Left ventricle myocardium inferior (tissue), 1 donor: ENCODE results near the gene NFIB. TPM values are rescaled to one million over a fixed set of nuclear protein-coding genes. Genes with fewer than 3 reads are reported as not detected.

ENCODE experiments used
- DNase-seq: peaks from one replicate; pipeline ENCODE4 v3.0.0-alpha.2; 2020
- H3K27ac ChIP-seq: fragments of 200-600 bp; replicated peaks from 2 replicates; pipeline ENCODE4 v1.8.0; 2021
- H3K27me3 ChIP-seq: fragments of 200-600 bp; 2 replicates; pipeline ENCODE4 v1.8.0; 2021; ENCODE audit warnings: low read depth
- H3K36me3 ChIP-seq: fragments of 200-600 bp; 2 replicates; pipeline ENCODE4 v1.8.0; 2021
- H3K4me1 ChIP-seq: fragments of 200-600 bp; 2 replicates; pipeline ENCODE4 v1.8.0; 2021
- H3K4me3 ChIP-seq: fragments of 200-600 bp; 2 replicates; pipeline ENCODE4 v1.8.0; 2021; ENCODE audit warnings: mild to moderate bottlenecking, moderate library complexity
- H3K9me3 ChIP-seq: fragments of 200-600 bp; replicated peaks from 2 replicates; pipeline ENCODE4 v1.8.0; 2021
- CTCF ChIP-seq: fragments of 200-600 bp; IDR thresholded peaks from 2 replicates; pipeline ENCODE4 v1.8.0; 2021; ENCODE audit warnings: antibody characterized with exemption, mild to moderate bottlenecking, borderline replicate concordance
- intact Hi-C: fragments of 100-400 bp; cut with micrococcal nuclease; formaldehyde crosslinking; loops from one replicate; pipeline ENCODE4 v1.11.0; 2022
- total RNA-seq: library from RNA; stranded (reverse); fragmentation: NEBNext Ultra II Directional; extraction: Animal tissue kit (Norgen Biotek cat#: 25700); gene quantifications from one replicate; pipeline ENCODE4 v1.2.1, GENCODE V29; 2021
- donor health status: DM: no; HTN: yes; CAD: no; lungs with severe emphysema.

Gene NFIB
- total RNA-seq, 1 donor from 2014 or later, result 110 TPM

DNA sequence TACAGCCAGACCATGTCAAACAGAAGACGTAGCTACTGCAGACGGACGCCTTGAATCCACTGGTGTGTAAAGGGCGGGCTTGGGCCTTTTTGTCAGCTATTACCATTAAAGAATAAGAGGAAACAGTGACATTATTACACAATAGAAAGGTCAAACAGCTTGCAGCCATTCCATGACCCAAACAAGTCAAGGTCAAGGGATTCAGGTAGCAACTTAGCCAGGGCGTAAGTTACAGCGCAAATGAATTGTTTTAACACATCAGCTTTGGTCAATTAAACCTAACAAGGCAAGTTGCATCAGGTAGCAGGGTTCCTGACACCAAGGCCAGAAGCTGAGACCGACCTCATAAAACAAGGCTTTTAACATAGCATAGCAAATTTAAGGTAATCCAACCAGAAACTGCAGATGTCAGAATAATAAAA is 15.3 kb downstream of the NFIB start:
- Histone ChIP-seq H3K9me3 (no peaks in the 10 kb centered on the region), H3K4me3 (peak overlapping the region; percentile 26), H3K4me1 (peaks cover 91% of the 10 kb centered on the region), H3K36me3 (peaks cover 2% of the 10 kb centered on the region), H3K27ac (peak overlapping the region; percentile 68), H3K27me3 (no peaks in the 10 kb centered on the region)
- no peak for TF ChIP-seq CTCF
- intact Hi-C loops, result no loop called here
- no peak for DNase-seq

- DNase-seq, result peak; percentile 46
- Histone ChIP-seq H3K27me3 (no peaks in the 10 kb centered on the region), H3K4me3 (no peak overlapping the region), H3K27ac (peak overlapping the region; percentile 68), H3K9me3 (no peaks in the 10 kb centered on the region), H3K4me1 (peaks cover 89% of the 10 kb centered on the region), H3K36me3 (no peaks in the 10 kb centered on the region)
- TF ChIP-seq CTCF, result no peak
- intact Hi-C loops, result no loop called here
These were observed 17.3 kb downstream of the NFIB start for GRCh38 chr9:14296495-14297113.

DNA sequence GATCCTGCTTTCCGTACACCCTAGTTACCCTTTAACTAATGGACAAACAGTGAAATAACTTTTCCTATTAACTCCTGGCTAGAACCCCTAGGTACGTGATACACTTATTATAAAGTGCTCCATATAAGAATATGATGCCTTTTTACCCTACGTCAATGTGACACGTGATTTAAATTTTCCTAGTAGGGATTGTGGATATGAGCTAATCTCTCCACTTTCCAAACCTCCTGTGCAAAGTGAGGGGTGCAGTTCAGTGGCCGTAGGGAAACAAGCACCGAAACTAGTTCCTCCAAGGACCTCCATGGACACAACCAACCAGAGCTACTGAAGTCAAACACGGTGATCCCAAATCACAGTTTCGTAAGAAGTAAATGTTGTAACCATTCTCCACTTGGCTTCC is 19.3 kb downstream of the NFIB start:
- Histone ChIP-seq H3K27me3 (no peaks in the 10 kb centered on the region), H3K4me3 (no peak overlapping the region), H3K4me1 (peaks cover 82% of the 10 kb centered on the region), H3K27ac (peak overlapping the region; percentile 51), H3K36me3 (no peaks in the 10 kb centered on the region), H3K9me3 (no peaks in the 10 kb centered on the region)
- TF ChIP-seq CTCF, result no peak
- intact Hi-C loops, result no loop called here
- DNase-seq, result no peak

DNA sequence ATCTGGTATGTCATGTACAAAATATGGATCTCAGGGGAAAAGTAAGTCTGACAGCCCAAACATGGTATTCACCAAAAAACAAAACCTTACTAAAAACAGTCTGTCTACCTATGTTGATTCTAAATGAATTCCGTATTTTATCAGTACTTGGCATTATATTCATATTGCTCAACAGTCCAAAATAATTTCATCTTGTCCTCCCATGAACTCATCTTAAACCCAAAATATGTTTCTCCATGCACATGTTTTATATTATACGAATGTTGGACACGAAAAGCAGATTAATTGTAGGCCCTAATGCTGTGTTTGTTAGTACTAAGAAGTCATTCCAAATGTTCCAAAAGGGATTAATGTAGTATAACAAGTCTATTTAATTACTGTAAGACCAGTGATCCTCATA is 20.1 kb downstream of the NFIB start:
- Histone ChIP-seq H3K36me3 (no peaks in the 10 kb centered on the region), H3K27ac (peak overlapping the region; percentile 51), H3K4me1 (peaks cover 82% of the 10 kb centered on the region), H3K9me3 (no peaks in the 10 kb centered on the region), H3K27me3 (no peaks in the 10 kb centered on the region), H3K4me3 (no peak overlapping the region)
- no peak for TF ChIP-seq CTCF
- intact Hi-C loops, result no loop called here
- DNase-seq, result no peak

DNA sequence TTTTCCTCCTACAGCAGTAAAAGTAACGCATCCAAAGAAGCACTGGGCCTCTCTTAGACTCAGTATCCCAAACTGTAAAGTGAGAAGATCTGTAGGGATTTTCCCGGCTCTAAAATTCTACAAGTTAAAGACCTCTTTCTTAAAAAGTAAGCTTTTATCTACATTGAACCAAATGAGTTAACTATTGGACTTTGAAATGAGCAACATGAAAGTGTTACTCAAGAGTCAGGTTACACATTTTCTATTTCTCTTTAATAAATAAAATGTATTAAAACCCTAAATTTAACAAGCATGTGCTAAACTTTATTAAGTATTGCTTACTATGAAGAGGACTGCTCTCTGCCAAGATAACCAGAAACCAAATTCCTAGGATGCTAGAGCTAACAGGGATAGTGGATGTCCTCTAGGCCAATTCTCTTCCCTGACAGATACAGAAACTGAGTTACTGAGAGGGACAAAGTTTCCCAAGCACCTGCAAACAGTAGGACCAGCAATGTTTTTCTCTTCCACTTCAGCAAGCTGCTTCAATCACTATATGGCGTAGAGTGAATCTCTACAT is 21.7 kb downstream of the NFIB start:
- TF ChIP-seq CTCF, result no peak
- Histone ChIP-seq H3K36me3 (no peaks in the 10 kb centered on the region), H3K4me1 (peaks cover 78% of the 10 kb centered on the region), H3K27ac (peak overlapping the region; percentile 51), H3K4me3 (no peak overlapping the region), H3K9me3 (no peaks in the 10 kb centered on the region), H3K27me3 (no peaks in the 10 kb centered on the region)
- intact Hi-C loops, result no loop called here
- no peak for DNase-seq
